Neuronal stem cell (in vitro differentiated cells): Measurements from ENCODE around the gene CTXND1.
A peak's percentile ranks its signal among the peaks of the same experiment; 100 is the strongest.
"Not testable (repeated sequence)": the region's sequence is repeated elsewhere in the genome, so short reads cannot be mapped to it uniquely, and the experiment has no call there.

Experiments
- DNase-seq: peaks from one replicate; pipeline ENCODE4 v3.0.0-alpha.2; 2013; ENCODE audit warnings: low spot score
- H2AFZ ChIP-seq: one replicate; pipeline ENCODE4 v1.6.1; 2013; ENCODE audit warnings: mild to moderate bottlenecking, low read length, inconsistent platforms
- H2AK5ac ChIP-seq: 2 replicates; pipeline ENCODE4 v1.6.1; 2013; ENCODE audit warnings: low read depth, mild to moderate bottlenecking, inconsistent platforms, low read length, moderate library complexity, mixed read lengths
- H2BK120ac ChIP-seq: 2 replicates; pipeline ENCODE4 v1.6.1; 2013; ENCODE audit warnings: low read depth, mild to moderate bottlenecking, inconsistent platforms, low read length, moderate library complexity, mixed read lengths
- H2BK12ac ChIP-seq: one replicate; pipeline ENCODE4 v1.6.1; 2013; ENCODE audit warnings: low read length, inconsistent platforms
- H2BK15ac ChIP-seq: 2 replicates; pipeline ENCODE4 v1.6.1; 2013; ENCODE audit warnings: mild to moderate bottlenecking, low read length, inconsistent platforms, mixed read lengths
- H2BK5ac ChIP-seq: one replicate; pipeline ENCODE4 v1.6.1; 2013; ENCODE audit warnings: inconsistent platforms, mild to moderate bottlenecking, low read length, moderate library complexity
- H3K14ac ChIP-seq: one replicate; pipeline ENCODE4 v1.6.1; 2013; ENCODE audit warnings: low read length, inconsistent platforms
- H3K18ac ChIP-seq: 2 replicates; pipeline ENCODE4 v1.6.1; 2013; ENCODE audit warnings: low read length, inconsistent platforms
- H3K23ac ChIP-seq: 2 replicates; pipeline ENCODE4 v1.6.1; 2013; ENCODE audit warnings: low read depth, mild to moderate bottlenecking, mixed read lengths, low read length, inconsistent platforms; ENCODE audit not compliant: poor library complexity
- H3K27ac ChIP-seq: replicated peaks from 3 replicates; pipeline ENCODE4 v1.5.1; 2013; ENCODE audit warnings: low read length, inconsistent platforms
- H3K27me3 ChIP-seq, 3 experiments: 2 replicates each; pipeline ENCODE4 v1.6.1; 2013; ENCODE audit warnings: low read length in 3 of 3, mild to moderate bottlenecking in 2 of 3, inconsistent platforms in 1 of 3, low read depth in 1 of 3, mixed read lengths in 1 of 3, moderate library complexity in 1 of 3; ENCODE audit not compliant: control insufficient read depth in 3 of 3, insufficient read depth in 3 of 3
- H3K36me3 ChIP-seq, 2 donors: replicated peaks in 1 of 2; 2 replicates each; pipeline ENCODE4 v1.6.1; 2013; ENCODE audit warnings: low read length in 2 of 2; ENCODE audit not compliant: control insufficient read depth in 2 of 2, insufficient read depth in 2 of 2
- H3K4ac ChIP-seq: 2 replicates; pipeline ENCODE4 v1.6.1; 2013; ENCODE audit warnings: inconsistent platforms, mild to moderate bottlenecking, low read length, moderate library complexity
- H3K4me1 ChIP-seq, 2 donors: 1 replicate in 1 of 2; 2 replicates in 1 of 2; pipeline ENCODE4 v1.6.1; 2013; ENCODE audit warnings: low read length in 2 of 2, low read depth in 1 of 2; ENCODE audit not compliant: control insufficient read depth in 2 of 2, insufficient read depth in 1 of 2
- H3K4me2 ChIP-seq: one replicate; pipeline ENCODE4 v1.6.1; 2013; ENCODE audit warnings: mild to moderate bottlenecking, low read length, inconsistent platforms; ENCODE audit not compliant: insufficient read depth, poor library complexity, severe bottlenecking
- H3K4me3 ChIP-seq, 2 donors: 2 replicates each; pipeline ENCODE4 v1.5.1; 2013; ENCODE audit warnings: low read length in 2 of 2, mild to moderate bottlenecking in 2 of 2, inconsistent platforms in 1 of 2, moderate library complexity in 1 of 2
- H3K79me1 ChIP-seq: one replicate; pipeline ENCODE4 v1.6.1; 2013; ENCODE audit warnings: low read depth, mild to moderate bottlenecking, inconsistent platforms, low read length, moderate library complexity
- H3K9ac ChIP-seq: one replicate; pipeline ENCODE4 v1.6.1; 2013; ENCODE audit warnings: mild to moderate bottlenecking, low read depth, low read length, inconsistent platforms; ENCODE audit not compliant: poor library complexity
- H3K9me3 ChIP-seq, 2 donors: replicated peaks in 1 of 2; 2 replicates each; pipeline versions ENCODE3 to v1.6.1; 2013; ENCODE audit warnings: low read length in 2 of 2, mild to moderate bottlenecking in 2 of 2, inconsistent platforms in 1 of 2, low read depth in 1 of 2, mixed read lengths in 1 of 2, moderate library complexity in 1 of 2; ENCODE audit not compliant: control insufficient read depth in 2 of 2, insufficient read depth in 1 of 2
- H4K8ac ChIP-seq: one replicate; pipeline ENCODE4 v1.6.1; 2013; ENCODE audit warnings: low read depth, mild to moderate bottlenecking, inconsistent platforms, low read length, moderate library complexity
- H4K91ac ChIP-seq: one replicate; pipeline ENCODE4 v1.6.1; 2013; ENCODE audit warnings: low read length, low read depth, mild to moderate bottlenecking, inconsistent platforms; ENCODE audit not compliant: poor library complexity
- WGBS, 2 donors: extraction: QIAGEN DNeasy Blood & Tissue Kit; methylation state at CpG; one replicate each; pipeline ENCODE4 v1.1.7; 2013; ENCODE audit warnings: missing lambda C conversion rate in 2 of 2, mixed read lengths in 1 of 2; ENCODE audit not compliant: insufficient read length in 2 of 2, insufficient replicate concordance in 1 of 2; ENCODE audit errors: extremely low coverage in 2 of 2; 5-methylcytosine and 5-hydroxymethylcytosine counted together

Gene CTXND1

DNA sequence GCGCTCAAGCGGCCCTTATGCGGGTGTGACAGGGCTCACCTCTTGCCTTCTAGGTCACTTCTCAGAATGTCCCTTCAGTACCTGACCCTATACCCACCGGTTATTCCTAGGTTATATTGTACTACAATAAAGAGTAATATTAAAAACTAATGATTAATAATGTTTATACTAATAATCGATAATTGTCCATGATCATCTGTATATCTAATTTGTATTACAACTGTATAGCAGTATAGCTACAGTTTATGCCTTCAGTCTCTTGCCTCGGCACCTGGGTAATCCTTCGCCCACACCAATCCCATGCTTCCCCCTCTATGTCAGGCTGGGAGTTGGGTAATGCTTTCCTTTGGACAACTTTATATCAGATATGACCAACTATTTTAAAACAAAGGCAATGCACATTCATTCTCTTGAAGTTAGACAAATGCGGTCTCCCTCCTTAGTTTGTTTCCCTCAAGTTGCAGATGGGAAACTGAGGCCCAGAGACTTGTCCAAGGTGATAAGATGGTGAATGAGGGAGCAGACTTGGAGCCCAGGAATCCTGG is 95.8 kb downstream of the CTXND1 start:
- H4K91ac ChIP-seq: no peak overlapping the region
- no peak overlapping the region for H3K27ac ChIP-seq
- peaks cover 0 to 4% (median 3%) of the 10 kb centered on the region in 3 experiments for H3K27me3 ChIP-seq
- no peak overlapping the region for H3K4ac ChIP-seq
- H2AFZ ChIP-seq: no peak overlapping the region
- no peak overlapping the region for H2BK120ac ChIP-seq
- H3K18ac ChIP-seq: no peak overlapping the region
- H2BK12ac ChIP-seq: no peak overlapping the region
- no peak overlapping the region for H3K4me3 ChIP-seq
- peaks cover 0 to 2% of the 10 kb centered on the region in 2 donors for H3K9me3 ChIP-seq
- no peak overlapping the region for H2AK5ac ChIP-seq
- DNase-seq: no peak
- no peak overlapping the region for H2BK5ac ChIP-seq
- peaks cover 8 to 12% of the 10 kb centered on the region in 2 donors for H3K4me1 ChIP-seq
- no peaks in the 10 kb centered on the region for H3K79me1 ChIP-seq
- H3K9ac ChIP-seq: no peak overlapping the region
- no peak overlapping the region for H3K4me2 ChIP-seq
- H3K14ac ChIP-seq: no peak overlapping the region
- peaks cover 4 to 13% of the 10 kb centered on the region in 2 donors for H3K36me3 ChIP-seq
- no CpG with 5 or more reads among the region's 8 CpGs for WGBS, 2 donors
- no peak overlapping the region for H4K8ac ChIP-seq
- H3K23ac ChIP-seq: no peak overlapping the region
- H2BK15ac ChIP-seq: no peak overlapping the region

DNA sequence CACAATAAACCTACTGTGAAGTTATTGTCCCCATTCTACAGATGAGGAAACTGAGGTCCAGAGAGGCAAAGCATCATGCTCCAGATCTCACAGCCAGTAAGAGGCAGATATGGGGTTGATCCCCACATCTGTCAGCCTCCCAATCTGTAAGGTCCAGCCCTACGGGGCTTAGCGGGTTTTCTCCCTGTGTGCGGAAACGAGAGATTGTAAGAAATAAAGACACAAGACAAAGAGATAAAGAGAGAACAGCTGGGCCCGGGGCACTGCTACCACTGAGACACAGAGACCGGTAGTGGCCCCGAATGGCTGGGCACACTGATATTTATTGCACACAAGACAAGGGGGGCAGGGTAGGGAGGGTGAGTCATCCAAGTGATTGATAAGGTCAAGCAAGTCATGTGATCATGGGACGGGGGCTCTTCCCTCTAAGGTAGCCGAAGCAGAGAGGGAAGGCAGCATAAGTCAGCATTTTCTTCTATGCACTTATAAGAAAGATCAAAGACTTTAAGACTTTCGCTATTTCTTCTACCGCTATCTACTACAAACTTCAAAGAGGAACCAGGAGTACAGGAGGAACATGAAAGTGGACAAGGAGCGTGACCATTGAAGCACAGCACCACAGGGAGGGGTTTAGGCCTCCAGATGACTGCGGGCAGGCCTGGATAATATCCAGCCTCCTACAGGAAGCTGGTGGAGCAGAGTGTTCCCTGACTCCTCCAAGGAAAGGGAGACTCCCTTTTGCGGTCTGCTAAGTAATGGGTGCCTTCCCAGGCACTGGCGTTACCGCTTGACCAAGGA is 96.4 kb downstream of the CTXND1 start:
- not testable (repeated sequence) for DNase-seq

GRCh38 chr15:80155001-80155377 is 97.0 kb downstream of the CTXND1 start:
- no CpG with 5 or more reads among the region's 5 CpGs for WGBS, 2 donors
- no peak overlapping the region for H3K18ac ChIP-seq
- no peak overlapping the region for H2BK12ac ChIP-seq
- peak overlapping the region; percentile 35 for H2BK5ac ChIP-seq
- H2AFZ ChIP-seq: no peak overlapping the region
- no peak overlapping the region for H4K91ac ChIP-seq
- peaks cover 0 to 2% of the 10 kb centered on the region in 2 donors for H3K9me3 ChIP-seq
- H3K9ac ChIP-seq: no peak overlapping the region
- DNase-seq: no peak
- no peak overlapping the region for H4K8ac ChIP-seq
- H2BK120ac ChIP-seq: no peak overlapping the region
- no peaks in the 10 kb centered on the region for H3K79me1 ChIP-seq
- H3K27ac ChIP-seq: no peak overlapping the region
- peaks cover 0 to 4% (median 3%) of the 10 kb centered on the region in 3 experiments for H3K27me3 ChIP-seq
- H3K23ac ChIP-seq: no peak overlapping the region
- no peak overlapping the region for H2AK5ac ChIP-seq
- H3K14ac ChIP-seq: no peak overlapping the region
- H3K4ac ChIP-seq: no peak overlapping the region
- no peak overlapping the region for H3K4me3 ChIP-seq
- peaks cover 8 to 12% of the 10 kb centered on the region in 2 donors for H3K4me1 ChIP-seq
- H2BK15ac ChIP-seq: no peak overlapping the region
- H3K36me3 ChIP-seq: peaks cover 3 to 7% of the 10 kb centered on the region in 2 donors
- H3K4me2 ChIP-seq: no peak overlapping the region

More for the DNA sequence above, 96.4 kb downstream of the CTXND1 start:
- H2BK120ac ChIP-seq, H3K27me3 ChIP-seq, H3K4me3 ChIP-seq, H4K8ac ChIP-seq, H3K4ac ChIP-seq, H2BK12ac ChIP-seq, H3K9ac ChIP-seq, H3K14ac ChIP-seq, H4K91ac ChIP-seq, H3K4me2 ChIP-seq, H3K79me1 ChIP-seq, H2BK5ac ChIP-seq, H3K9me3 ChIP-seq, H3K23ac ChIP-seq, H2AFZ ChIP-seq, H3K18ac ChIP-seq, H2AK5ac ChIP-seq, H2BK15ac ChIP-seq, H3K27ac ChIP-seq: not testable (repeated sequence)
- Histone ChIP-seq H3K36me3 (peaks cover 4 to 13% of the 10 kb centered on the region in 2 donors), H3K4me1 (peaks cover 8 to 12% of the 10 kb centered on the region in 2 donors)
- WGBS, 2 donors: no CpG with 5 or more reads among the region's 16 CpGs

GRCh38 chr15:80154336-80154735 is 97.7 kb downstream of the CTXND1 start:
- Histone ChIP-seq H2AK5ac (peak overlapping the region; percentile 37), H3K36me3 (peaks cover under 1 to 2% of the 10 kb centered on the region in 2 donors), H4K91ac (no peak overlapping the region), H3K4me3 (peak overlapping the region in 1 of 2 donors; percentile 86), H2BK120ac (no peak overlapping the region), H3K18ac (no peak overlapping the region), H3K9me3 (peaks cover 0 to 2% of the 10 kb centered on the region in 2 donors), H3K9ac (no peak overlapping the region), H2AFZ (no peak overlapping the region), H2BK12ac (no peak overlapping the region), H3K14ac (no peak overlapping the region), H3K27me3 (peaks cover 0 to 4% (median 3%) of the 10 kb centered on the region in 3 experiments), H3K79me1 (no peaks in the 10 kb centered on the region), H3K4me1 (peaks cover 8 to 12% of the 10 kb centered on the region in 2 donors), H4K8ac (no peak overlapping the region), H3K4ac (no peak overlapping the region), H3K23ac (no peak overlapping the region), H3K27ac (no peak overlapping the region), H2BK5ac (no peak overlapping the region), H2BK15ac (no peak overlapping the region), H3K4me2 (no peak overlapping the region)
- DNase-seq: no peak
- WGBS, 2 donors: no CpG with 5 or more reads among the region's 6 CpGs
